ENCODE results near the gene BTBD18.

Gene BTBD18

GRCh38 chr11:57762235-57762861 is 10.7 kb upstream of the BTBD18 start:
- H3K4me3 Mint-ChIP-seq, result peak overlapping the region; percentile 18
- H3K9me3 Mint-ChIP-seq (ENCODE audit: low read depth), result no peaks in the 10 kb centered on the region
- H3K27me3 Mint-ChIP-seq, result no peaks in the 10 kb centered on the region
- peaks cover 30% of the 10 kb centered on the region for H3K4me1 Mint-ChIP-seq (ENCODE audit: low read depth)
- no peak overlapping the region for H3K27ac Mint-ChIP-seq
- peaks cover 4% of the 10 kb centered on the region for H3K36me3 Mint-ChIP-seq

DNA sequence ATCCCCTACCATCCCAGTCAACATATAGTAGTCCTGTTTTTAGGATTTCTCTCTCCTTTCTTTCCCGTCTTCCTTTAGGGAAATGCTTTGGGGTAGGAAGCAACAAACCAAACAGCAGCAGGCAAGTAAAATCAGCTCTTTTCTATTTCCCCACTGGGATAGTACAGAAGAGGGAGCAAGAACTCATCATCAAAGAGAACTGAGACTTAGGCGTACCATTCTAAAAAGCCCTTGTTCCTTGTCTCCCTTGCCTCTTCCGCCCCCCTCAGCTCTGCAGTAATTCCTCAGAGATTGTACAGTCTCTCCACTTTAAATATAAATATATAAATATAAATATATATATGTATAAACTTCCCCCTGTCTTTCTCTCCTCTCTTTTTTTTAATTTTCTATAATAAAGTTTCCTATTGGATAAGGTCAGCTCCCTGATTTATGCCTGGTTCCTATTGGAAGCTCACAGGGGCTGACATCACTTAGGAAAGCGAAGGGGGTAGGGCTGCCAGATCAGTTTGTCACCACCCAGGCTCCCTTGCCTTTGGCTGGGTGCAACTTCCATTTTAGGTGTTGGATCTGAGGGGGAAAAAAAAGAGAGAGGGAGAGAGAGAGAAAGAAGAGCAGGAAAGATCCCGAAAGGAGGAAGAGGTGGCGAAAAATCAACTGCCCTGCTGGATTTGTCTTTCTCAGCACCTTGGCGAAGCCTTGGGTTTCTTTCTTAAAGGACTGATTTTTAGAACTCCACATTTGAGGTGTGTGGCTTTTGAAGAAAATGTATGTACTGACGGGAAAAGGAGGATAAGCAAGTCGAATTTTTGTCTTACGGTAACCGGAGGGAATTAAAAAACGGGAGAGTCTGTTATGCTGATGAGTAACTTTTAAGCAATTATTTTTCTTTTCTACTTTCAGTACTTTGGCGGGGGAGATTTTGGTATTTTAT is 9.9 kb upstream of the BTBD18 start, which contains the start of gene CTNND1:
Gene CTNND1 (plus strand): TSS at position 502 of the 934 bp plus-strand sequence. CDS start 29,677 bp downstream, outside the sequence.
- Mint-ChIP-seq H3K9me3 (ENCODE audit: low read depth) (no peaks in the 10 kb centered on the region), H3K27ac (peak within 1 kb of the TSS; percentile 54), H3K4me1 (ENCODE audit: low read depth) (peaks cover 30% of the 10 kb centered on the region), H3K36me3 (peaks cover 2% of the 10 kb centered on the region), H3K4me3 (peak within 1 kb of the TSS; percentile 78), H3K27me3 (no peaks in the 10 kb centered on the region)

GRCh38 chr11:57758174-57758573 is 6.6 kb upstream of the BTBD18 start:
- Mint-ChIP-seq H3K27ac (no peak overlapping the region), H3K9me3 (ENCODE audit: low read depth) (no peaks in the 10 kb centered on the region), H3K4me1 (ENCODE audit: low read depth) (peaks cover 19% of the 10 kb centered on the region), H3K36me3 (no peaks in the 10 kb centered on the region), H3K27me3 (no peaks in the 10 kb centered on the region), H3K4me3 (no peak overlapping the region)

DNA sequence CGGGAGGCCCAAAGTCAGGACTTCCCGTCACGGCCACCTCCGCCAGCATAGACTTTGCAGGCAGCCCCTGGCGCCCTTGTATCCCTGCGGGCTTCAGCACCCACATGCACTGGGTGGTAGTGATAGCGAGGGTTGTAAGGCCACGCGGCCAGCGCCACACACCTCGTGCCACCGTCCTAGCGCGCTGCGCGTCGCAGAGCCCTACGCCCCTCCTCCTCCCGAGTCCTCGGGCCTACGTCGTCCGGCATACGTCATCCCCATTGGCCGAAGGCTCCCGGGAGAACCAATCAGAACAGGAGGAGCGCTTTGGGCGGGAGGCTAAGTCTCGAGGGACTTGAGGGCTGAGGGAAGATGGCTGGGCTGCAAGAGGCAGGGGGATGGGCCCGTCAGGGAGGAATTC is 1.3 kb upstream of the BTBD18 start:
- Mint-ChIP-seq H3K27ac (no peak overlapping the region), H3K4me3 (no peak overlapping the region), H3K9me3 (ENCODE audit: low read depth) (no peaks in the 10 kb centered on the region), H3K36me3 (no peaks in the 10 kb centered on the region), H3K4me1 (ENCODE audit: low read depth) (peaks cover 14% of the 10 kb centered on the region), H3K27me3 (no peaks in the 10 kb centered on the region)

DNA sequence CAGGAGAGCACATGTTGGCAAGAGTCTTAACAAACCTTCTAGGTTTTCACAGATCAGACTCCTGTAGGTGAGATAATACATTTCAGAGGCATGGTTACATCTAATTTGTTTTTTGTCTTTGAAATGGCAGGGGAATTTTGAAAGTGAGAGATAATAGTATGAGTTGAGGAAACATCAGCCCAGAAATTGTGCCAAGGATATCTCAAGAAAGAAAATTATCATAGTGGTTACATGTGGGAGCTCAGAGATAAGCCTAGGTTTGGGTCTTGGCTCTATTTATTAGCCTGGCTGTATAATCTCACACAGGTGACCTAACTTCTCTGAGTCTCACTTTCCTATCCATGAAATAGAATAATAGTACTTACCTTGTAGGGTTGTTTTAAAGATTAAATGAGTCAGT is 443 bp downstream of the BTBD18 start:
- Mint-ChIP-seq H3K27ac (peak overlapping the region; percentile 10), H3K4me3 (no peak overlapping the region), H3K4me1 (ENCODE audit: low read depth) (peaks cover 25% of the 10 kb centered on the region), H3K36me3 (no peaks in the 10 kb centered on the region), H3K27me3 (no peaks in the 10 kb centered on the region), H3K9me3 (ENCODE audit: low read depth) (no peaks in the 10 kb centered on the region)

- H3K27me3 Mint-ChIP-seq, result no peaks in the 10 kb centered on the region
- peaks cover 58% of the 10 kb centered on the region for H3K4me1 Mint-ChIP-seq (ENCODE audit: low read depth)
Measured at GRCh38 chr11:57746920-57747319, 4.7 kb downstream of the BTBD18 start.

GRCh38 chr11:57745206-57745605 is 6.4 kb downstream of the BTBD18 start:
- Mint-ChIP-seq H3K36me3 (peaks cover 12% of the 10 kb centered on the region), H3K4me3 (peak overlapping the region; percentile 13), H3K4me1 (ENCODE audit: low read depth) (peaks cover 61% of the 10 kb centered on the region)

More at GRCh38 chr11:57746920-57747319, 4.7 kb downstream of the BTBD18 start:
- Mint-ChIP-seq H3K27ac (peak overlapping the region; percentile 82), H3K36me3 (peaks cover 11% of the 10 kb centered on the region), H3K9me3 (ENCODE audit: low read depth) (no peaks in the 10 kb centered on the region), H3K4me3 (peak overlapping the region; percentile 20)

DNA sequence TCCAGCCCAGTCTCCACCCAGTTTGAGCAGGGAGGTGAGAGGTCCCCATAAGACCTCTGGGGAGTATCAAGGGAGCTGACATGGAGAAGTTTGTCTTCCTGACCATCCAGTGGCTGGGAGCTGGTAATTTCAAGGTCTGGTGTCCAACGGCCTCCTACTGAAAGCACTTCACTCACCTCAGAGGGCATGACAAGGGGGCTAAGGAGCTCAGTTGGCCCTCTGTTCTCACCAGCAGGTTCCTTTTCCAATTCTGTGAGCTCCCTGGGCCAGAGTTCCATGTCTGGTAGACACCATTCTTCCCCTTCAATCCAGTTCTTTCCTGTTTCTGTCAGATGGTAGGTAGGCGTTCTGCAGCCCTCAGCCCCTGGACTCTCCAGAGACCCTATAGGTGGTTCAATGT is 7.3 kb downstream of the BTBD18 start:
- H3K4me1 Mint-ChIP-seq (ENCODE audit: low read depth), result peaks cover 61% of the 10 kb centered on the region
- H3K27me3 Mint-ChIP-seq, result no peaks in the 10 kb centered on the region
- H3K27ac Mint-ChIP-seq, result peak overlapping the region; percentile 86
- no peaks in the 10 kb centered on the region for H3K9me3 Mint-ChIP-seq (ENCODE audit: low read depth)
- H3K36me3 Mint-ChIP-seq, result peaks cover 14% of the 10 kb centered on the region
- H3K4me3 Mint-ChIP-seq, result peak overlapping the region; percentile 71

More at GRCh38 chr11:57745206-57745605, 6.4 kb downstream of the BTBD18 start:
- Mint-ChIP-seq H3K9me3 (ENCODE audit: low read depth) (no peaks in the 10 kb centered on the region), H3K27ac (peak overlapping the region; percentile 82), H3K27me3 (no peaks in the 10 kb centered on the region)

GRCh38 chr11:57742087-57742452 is 9.5 kb downstream of the BTBD18 start:
- H3K4me3 Mint-ChIP-seq, result peak overlapping the region; percentile 100
- peaks cover 14% of the 10 kb centered on the region for H3K36me3 Mint-ChIP-seq
- no peaks in the 10 kb centered on the region for H3K27me3 Mint-ChIP-seq
- no peaks in the 10 kb centered on the region for H3K9me3 Mint-ChIP-seq (ENCODE audit: low read depth)
- peaks cover 52% of the 10 kb centered on the region for H3K4me1 Mint-ChIP-seq (ENCODE audit: low read depth)
- H3K27ac Mint-ChIP-seq, result peak overlapping the region; percentile 99

GRCh38 chr11:57741132-57742086 is 10.2 kb downstream of the BTBD18 start, which contains the start of gene SELENOH:
SELENOH (plus strand) TSS chr11:57741491; CDS start chr11:57741596, 105 bp downstream.
- H3K4me3 Mint-ChIP-seq, result peak within 1 kb of the TSS; percentile 100
- peaks cover 45% of the 10 kb centered on the region for H3K4me1 Mint-ChIP-seq (ENCODE audit: low read depth)
- H3K27ac Mint-ChIP-seq, result peak within 1 kb of the TSS; percentile 99
- H3K36me3 Mint-ChIP-seq, result peaks cover 14% of the 10 kb centered on the region
- H3K27me3 Mint-ChIP-seq, result no peaks in the 10 kb centered on the region
- no peaks in the 10 kb centered on the region for H3K9me3 Mint-ChIP-seq (ENCODE audit: low read depth)

DNA sequence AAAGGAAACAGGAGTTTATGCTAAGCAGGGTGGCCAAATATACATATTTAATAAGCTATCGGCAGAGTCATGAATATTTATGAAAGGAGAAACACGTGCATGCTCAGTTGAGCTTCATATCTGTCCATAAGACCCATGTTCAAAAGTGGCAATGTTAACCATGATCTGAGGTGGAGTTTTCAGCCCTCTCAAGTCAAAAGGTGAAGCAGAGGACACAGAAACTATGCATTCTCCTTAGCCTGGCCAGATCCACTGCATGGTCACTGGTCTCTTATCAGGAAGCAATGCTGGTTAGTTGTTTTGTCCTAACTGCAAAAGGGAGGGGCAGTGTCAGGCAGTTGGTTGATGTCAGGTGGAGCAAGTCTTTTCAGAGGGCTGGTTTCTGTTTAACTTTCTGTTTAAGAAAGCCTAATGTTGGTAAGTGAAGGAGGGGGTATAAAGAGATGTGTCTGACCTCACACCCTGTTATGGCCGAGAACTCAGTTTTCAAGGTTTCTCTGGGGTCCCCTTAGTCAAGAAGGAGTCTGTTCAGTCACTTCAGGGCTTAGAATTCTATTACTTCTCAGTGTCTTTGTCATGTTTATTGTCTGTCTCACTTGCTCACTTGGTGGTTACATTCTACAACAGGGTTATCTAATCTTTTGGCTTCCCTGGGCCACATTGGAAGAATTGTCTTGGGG is 15.9 kb downstream of the BTBD18 start:
- no peaks in the 10 kb centered on the region for H3K9me3 Mint-ChIP-seq (ENCODE audit: low read depth)
- peaks cover 2% of the 10 kb centered on the region for H3K36me3 Mint-ChIP-seq
- no peak overlapping the region for H3K4me3 Mint-ChIP-seq
- H3K27me3 Mint-ChIP-seq, result no peaks in the 10 kb centered on the region
- H3K27ac Mint-ChIP-seq, result no peak overlapping the region
- H3K4me1 Mint-ChIP-seq (ENCODE audit: low read depth), result peaks cover 4% of the 10 kb centered on the region

DNA sequence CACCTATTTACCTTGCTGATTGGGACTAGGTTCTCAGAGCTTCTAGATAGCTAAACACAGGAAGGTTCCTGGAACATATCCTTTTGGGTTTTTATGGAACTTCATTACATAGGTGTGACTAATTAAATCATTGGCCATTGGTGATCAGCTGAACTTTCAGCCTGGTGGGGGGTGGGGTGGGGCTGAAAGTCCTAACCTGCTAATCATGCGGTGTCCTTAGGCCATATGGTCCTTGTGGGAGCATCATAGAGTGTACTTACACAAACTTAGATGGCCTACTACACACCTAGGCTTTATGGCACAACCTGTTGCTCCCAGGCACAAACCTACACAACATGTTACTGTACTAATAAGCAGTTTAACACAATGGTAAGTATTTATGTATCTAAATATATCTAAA is 19.0 kb downstream of the BTBD18 start:
- H3K27me3 Mint-ChIP-seq, result no peaks in the 10 kb centered on the region
- no peak overlapping the region for H3K4me3 Mint-ChIP-seq
- H3K36me3 Mint-ChIP-seq, result no peaks in the 10 kb centered on the region
- no peak overlapping the region for H3K27ac Mint-ChIP-seq
- peaks cover 14% of the 10 kb centered on the region for H3K4me1 Mint-ChIP-seq (ENCODE audit: low read depth)
- no peaks in the 10 kb centered on the region for H3K9me3 Mint-ChIP-seq (ENCODE audit: low read depth)

GRCh38 chr11:57729479-57729878 is 22.1 kb downstream of the BTBD18 start:
- H3K9me3 Mint-ChIP-seq (ENCODE audit: low read depth), result no peaks in the 10 kb centered on the region
- H3K4me3 Mint-ChIP-seq, result no peak overlapping the region
- no peaks in the 10 kb centered on the region for H3K36me3 Mint-ChIP-seq
- H3K4me1 Mint-ChIP-seq (ENCODE audit: low read depth), result peaks cover 18% of the 10 kb centered on the region
- no peak overlapping the region for H3K27ac Mint-ChIP-seq
- H3K27me3 Mint-ChIP-seq, result no peaks in the 10 kb centered on the region

GRCh38 chr11:57728829-57729228 is 22.8 kb downstream of the BTBD18 start:
- no peaks in the 10 kb centered on the region for H3K27me3 Mint-ChIP-seq
- peaks cover 18% of the 10 kb centered on the region for H3K4me1 Mint-ChIP-seq (ENCODE audit: low read depth)
- no peaks in the 10 kb centered on the region for H3K36me3 Mint-ChIP-seq
- no peak overlapping the region for H3K27ac Mint-ChIP-seq
- H3K9me3 Mint-ChIP-seq (ENCODE audit: low read depth), result no peaks in the 10 kb centered on the region
- H3K4me3 Mint-ChIP-seq, result no peak overlapping the region

Data from activated naive CD8-positive, alpha-beta T cell (primary cell).